ENCODE measurements around the gene BLACAT1.
"Not testable (repeated sequence)": the region's sequence is repeated elsewhere in the genome, so short reads cannot be mapped to it uniquely, and the experiment has no call there.

Gene BLACAT1

GRCh38 chr1:205406252-205406651 is 49.6 kb downstream of the BLACAT1 start:
- DNase-seq, result not testable (repeated sequence)

Measured in activated T-cell treated with anti-CD3 and anti-CD28 coated beads for 4 hours (primary cell).